Activated CD8-positive, alpha-beta memory T cell treated with anti-CD3 and anti-CD28 coated beads for 36 hours (primary cell): ENCODE data around the gene DIO1. TPM values are rescaled to one million over a fixed set of nuclear protein-coding genes. Genes with fewer than 3 reads are reported as not detected.

Experiments used
- CTCF ChIA-PET: fragments of 350-600 bp; sonication (Branson Sonifier 250); formaldehyde crosslinking; loops from one replicate; lab custom pipeline; 2021; ENCODE audit warnings: antibody characterized with exemption; lab: Charles Lee
- POLR2A ChIA-PET: fragments of 350-600 bp; sonication (Branson Sonifier 250); formaldehyde crosslinking; loops from one replicate; lab custom pipeline; 2021; ENCODE audit warnings: antibody characterized with exemption; lab: Charles Lee
- total RNA-seq, 2 experiments: library from RNA; stranded (reverse); gene quantifications; one replicate each; pipeline ENCODE4 v1.2.3, GENCODE V29; 2021

The DIO1 gene
- total RNA-seq, 2 experiments from 2014 or later: not detected

DNA sequence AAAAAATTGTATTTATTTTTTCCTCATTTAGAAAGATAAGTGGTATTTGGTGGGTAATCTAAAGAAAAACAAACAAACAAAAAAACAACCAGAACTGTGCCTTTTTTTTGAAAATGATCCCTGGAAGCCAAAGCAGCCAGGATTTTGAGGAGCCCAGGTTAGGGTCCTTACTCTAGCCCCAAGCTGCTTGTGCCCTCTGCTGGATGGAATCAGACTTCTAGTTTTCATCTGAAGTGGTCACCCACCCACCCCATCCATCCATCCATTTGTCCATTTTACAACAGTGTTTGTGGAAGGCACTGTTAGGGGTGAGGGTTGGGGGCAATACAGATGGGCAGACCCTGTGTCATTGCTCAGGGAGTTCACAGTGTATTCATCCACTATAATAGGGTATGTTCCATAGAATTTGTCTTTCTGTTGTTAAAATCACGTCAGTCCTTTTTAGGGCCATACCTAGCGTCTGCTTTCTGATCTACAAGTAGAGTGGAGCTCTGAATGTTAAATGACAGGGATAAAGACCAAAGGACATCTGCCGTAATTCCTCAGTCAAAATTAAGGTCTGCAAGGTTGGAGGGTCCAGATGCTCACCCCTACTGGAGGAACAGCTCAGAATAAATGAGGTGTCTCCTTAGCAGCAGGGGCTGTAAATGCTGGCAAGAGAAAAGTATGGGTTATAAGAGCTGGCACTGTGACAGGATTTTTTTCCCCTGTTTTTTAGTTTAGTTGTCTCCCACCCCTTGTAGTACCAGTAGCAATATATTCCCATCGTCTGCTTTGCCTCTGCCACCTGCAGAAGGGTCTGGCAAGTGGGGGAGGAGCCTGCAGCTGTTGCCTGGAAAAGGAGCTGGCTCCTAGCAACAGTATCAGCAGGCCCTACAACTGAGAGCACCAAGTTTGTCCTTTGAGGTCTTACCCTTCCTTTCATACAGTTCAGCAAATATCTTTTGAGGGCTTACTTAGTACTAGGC lies 55.3 kb downstream of the DIO1 start:
- POLR2A ChIA-PET: no interaction called here
- CTCF ChIA-PET: interaction anchor here (0.6 to 3.2 kb wide), 8 partner anchors 13 to 88 kb away, joined by 3 to 16 read pairs (median 4); no protein-coding TSS in a partner anchor

GRCh38 chr1:53951697-53952096 lies 57.7 kb downstream of the DIO1 start:
- CTCF ChIA-PET: interaction anchor here (1.3 kb wide), 1 partner anchor 15 kb away, joined by 4 read pairs; no protein-coding TSS in a partner anchor
- POLR2A ChIA-PET: no interaction called here

GRCh38 chr1:53954128-53954527 lies 60.1 kb downstream of the DIO1 start:
- ChIA-PET CTCF (interaction anchor here (0.8 to 1.0 kb wide), 2 partner anchors 75 to 93 kb away, joined by 3 to 4 read pairs; no protein-coding TSS in a partner anchor), POLR2A (no interaction called here)

DNA sequence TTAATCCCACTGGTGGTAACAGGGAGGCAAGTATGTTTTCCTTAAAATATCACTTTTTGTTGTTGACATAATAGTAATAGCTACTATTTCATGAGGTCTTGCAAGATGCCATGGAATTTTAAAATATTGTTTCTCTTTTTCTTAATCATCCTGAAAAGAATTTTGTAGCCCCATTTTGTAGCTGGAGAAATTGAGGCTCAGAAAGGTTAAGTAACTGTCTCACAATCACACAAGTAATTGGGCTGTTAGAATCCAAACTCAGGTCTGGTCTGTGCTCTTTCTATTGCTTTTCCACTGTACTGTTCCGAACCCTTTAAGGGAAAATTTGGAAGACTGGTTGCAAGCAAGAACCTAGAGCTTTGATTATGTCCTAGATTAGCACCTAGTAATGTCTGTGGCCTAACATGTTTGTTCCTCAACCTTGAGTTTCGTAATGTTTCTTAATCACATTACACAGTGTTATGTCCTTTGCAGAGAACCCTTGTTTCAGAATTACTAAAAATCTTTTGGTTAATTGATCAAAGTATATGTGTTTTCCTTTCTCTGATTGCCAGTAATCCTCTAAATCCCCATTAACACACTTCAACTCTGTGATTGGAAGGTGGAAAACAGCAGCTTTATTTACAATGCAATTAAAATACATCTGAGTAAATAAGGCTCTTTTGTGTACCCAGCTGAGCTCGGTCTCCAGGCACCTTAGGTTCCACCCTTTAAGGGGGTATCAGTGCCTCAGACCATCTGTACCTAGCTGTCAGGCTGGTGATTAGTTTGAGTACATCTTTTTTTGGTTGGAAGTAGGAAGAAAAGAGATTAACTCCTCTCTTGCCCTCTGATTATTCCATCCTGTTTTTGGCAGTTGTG lies 62.6 kb downstream of the DIO1 start:
- POLR2A ChIA-PET: no interaction called here
- CTCF ChIA-PET: interaction anchor here (0.6 to 1.4 kb wide), 4 partner anchors 9 to 124 kb away, joined by 3 to 4 read pairs (median 3); partner anchors contain the start of gene IFT25

DNA sequence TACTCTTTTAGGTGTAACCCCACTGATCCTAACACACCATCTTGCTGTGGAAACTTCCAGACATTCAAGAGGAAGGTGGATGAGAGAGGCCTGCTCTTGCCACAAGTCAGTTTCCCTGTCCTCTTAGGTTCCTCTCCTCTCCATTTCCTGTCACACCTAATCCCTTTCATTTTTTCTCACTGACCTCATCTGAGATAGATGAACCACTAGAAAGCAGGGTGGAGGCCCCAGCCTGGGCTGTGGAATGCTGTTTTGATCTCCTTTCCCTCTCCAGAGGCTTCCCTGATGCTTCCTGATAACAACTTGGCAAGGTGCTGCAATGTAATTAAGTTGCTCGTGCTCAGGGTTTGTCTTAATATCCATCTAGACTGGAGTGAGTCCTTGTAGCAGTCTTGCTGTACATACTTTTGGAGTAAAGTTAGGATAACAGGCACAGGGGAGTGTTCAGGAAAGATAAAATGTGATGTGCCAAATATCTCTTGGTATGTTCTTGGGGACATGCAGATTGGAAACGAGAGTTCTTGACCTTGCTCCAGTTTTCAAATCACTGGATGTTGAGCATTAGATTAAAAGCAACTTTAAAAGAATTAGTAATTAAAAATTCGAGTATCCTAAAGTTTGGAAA lies 63.3 kb downstream of the DIO1 start:
- CTCF ChIA-PET: interaction anchor here (1.0 to 2.8 kb wide), 2 partner anchors 12 to 98 kb away, joined by 3 to 9 read pairs; partner anchors contain the start of genes IFT25 and LRRC42
- POLR2A ChIA-PET: no interaction called here

GRCh38 chr1:53959664-53960250 lies 65.8 kb downstream of the DIO1 start:
- CTCF ChIA-PET: interaction anchor here (0.7 to 2.8 kb wide), 15 partner anchors 10 to 149 kb away, joined by 3 to 51 read pairs (median 4); partner anchors contain the start of genes IFT25, LRRC42 and NDC1
- POLR2A ChIA-PET: interaction anchor here (0.7 to 0.8 kb wide), 2 partner anchors 9 to 99 kb away, joined by 3 read pairs; no protein-coding TSS in a partner anchor

Other genes with a start within 250 kb of the DIO1 start
- gene GLIS1, start 155.0 kb upstream of the DIO1 start, total RNA-seq: not detected
- gene NDC1, start 55.9 kb upstream of the DIO1 start, total RNA-seq: 10 to 100 TPM; 48.1 to 49.0 TPM
- 10 to 100 TPM; 16.2 to 17.2 TPM for gene YIPF1, start 4.4 kb upstream of the DIO1 start, total RNA-seq
- gene IFT25, start 51.5 kb downstream of the DIO1 start, total RNA-seq: 10 to 100 TPM; 54.8 to 55.1 TPM
- gene LRRC42, start 52.2 kb downstream of the DIO1 start, total RNA-seq: 10 to 100 TPM; 26.9 to 28.1 TPM
- not detected for gene LDLRAD1, start 124.0 kb downstream of the DIO1 start, total RNA-seq
- gene TMEM59, start 159.0 kb downstream of the DIO1 start, total RNA-seq: 100 to 1,000 TPM; 117 to 124 TPM
- 10 to 100 TPM in 1 of 2 experiments, 1 to 10 TPM in 1; 9.1 to 11.5 TPM for gene TCEANC2, start 159.4 kb downstream of the DIO1 start, total RNA-seq